BLaER1 (cell line): Measurements from ENCODE around the gene SPG11.
"Not testable (repeated sequence)": the region's sequence is repeated elsewhere in the genome, so short reads cannot be mapped to it uniquely, and the experiment has no call there.

Experiments used
- H3K27ac ChIP-seq: shearing (Covaris generic); formaldehyde crosslinking; 2 replicates; pipeline ENCODE4 v1.8.1; 2022
- H3K27me3 ChIP-seq: shearing (Covaris generic); formaldehyde crosslinking; 2 replicates; pipeline ENCODE4 v1.8.1; 2022
- H3K36me3 ChIP-seq: shearing (Covaris generic); formaldehyde crosslinking; 2 replicates; pipeline ENCODE4 v1.8.1; 2022
- H3K4me1 ChIP-seq: shearing (Covaris generic); formaldehyde crosslinking; 2 replicates; pipeline ENCODE4 v1.8.1; 2022
- H3K4me2 ChIP-seq: shearing (Covaris generic); formaldehyde crosslinking; 2 replicates; pipeline ENCODE4 v1.8.1; 2022
- H3K4me3 ChIP-seq: shearing (Covaris generic); formaldehyde crosslinking; 2 replicates; pipeline ENCODE4 v1.8.1; 2022
- H3K9ac ChIP-seq: shearing (Covaris generic); formaldehyde crosslinking; 2 replicates; pipeline ENCODE4 v1.8.1; 2022
- H3K9me3 ChIP-seq: shearing (Covaris generic); formaldehyde crosslinking; 2 replicates; pipeline ENCODE4 v1.8.1; 2022
- H4K20me1 ChIP-seq: shearing (Covaris generic); formaldehyde crosslinking; 2 replicates; pipeline ENCODE4 v1.8.1; 2022
- Cebpa-rat ChIP-seq: shearing (Covaris generic); IDR thresholded peaks from 2 replicates; pipeline ENCODE4 v1.8.1; 2022

Gene SPG11

GRCh38 chr15:44663410-44664308, at the start of gene SPG11:
SPG11 (minus strand) TSS chr15:44663662; CDS start chr15:44663647, 15 bp downstream.
- H3K27ac ChIP-seq, result peak within 1 kb of the TSS; percentile 99
- H3K9me3 ChIP-seq, result no peaks in the 10 kb centered on the region
- peak within 1 kb of the TSS; percentile 76 for H3K4me2 ChIP-seq
- peak within 1 kb of the TSS; percentile 88 for H3K4me3 ChIP-seq
- no peak for TF ChIP-seq Cebpa-rat
- peak within 1 kb of the TSS; percentile 94 for H3K9ac ChIP-seq
- H3K4me1 ChIP-seq, result peaks cover 26% of the 10 kb centered on the region
- H3K36me3 ChIP-seq, result peaks cover 12% of the 10 kb centered on the region
- no peaks in the 10 kb centered on the region for H4K20me1 ChIP-seq
- H3K27me3 ChIP-seq, result no peaks in the 10 kb centered on the region

- H3K9me3 ChIP-seq, result no peaks in the 10 kb centered on the region
- H3K27ac ChIP-seq, result peak overlapping the region; percentile 98
- no peak for TF ChIP-seq Cebpa-rat
- peaks cover 44% of the 10 kb centered on the region for H3K36me3 ChIP-seq
- H4K20me1 ChIP-seq, result peaks cover 61% of the 10 kb centered on the region
- H3K27me3 ChIP-seq, result no peaks in the 10 kb centered on the region
- H3K4me2 ChIP-seq, result peak overlapping the region; percentile 89
- peaks cover 51% of the 10 kb centered on the region for H3K4me1 ChIP-seq
- H3K4me3 ChIP-seq, result peak overlapping the region; percentile 97
- peak overlapping the region; percentile 99 for H3K9ac ChIP-seq
These were observed 49.0 kb upstream of the SPG11 start for GRCh38 chr15:44712346-44713005.

- H3K9me3 ChIP-seq, result no peaks in the 10 kb centered on the region
- H3K27me3 ChIP-seq, result no peaks in the 10 kb centered on the region
- peak overlapping the region; percentile 89 for H3K4me2 ChIP-seq
- peak overlapping the region; percentile 97 for H3K4me3 ChIP-seq
- H3K4me1 ChIP-seq, result peaks cover 49% of the 10 kb centered on the region
- H3K27ac ChIP-seq, result peak overlapping the region; percentile 98
- H3K36me3 ChIP-seq, result peaks cover 44% of the 10 kb centered on the region
- peak overlapping the region; percentile 99 for H3K9ac ChIP-seq
- no peak for TF ChIP-seq Cebpa-rat
- peaks cover 55% of the 10 kb centered on the region for H4K20me1 ChIP-seq
These were observed 48.4 kb upstream of the SPG11 start for GRCh38 chr15:44711743-44712345.

GRCh38 chr15:44711096-44711742, 47.8 kb upstream of the SPG11 start, which contains the start of the genes B2M and PATL2:
B2M (plus strand) TSS chr15:44711517; CDS start chr15:44711547, 30 bp downstream.
PATL2 (minus strand) TSS chr15:44711323; CDS start chr15:44676490, 34,833 bp downstream.
- no peaks in the 10 kb centered on the region for H3K9me3 ChIP-seq
- H3K4me3 ChIP-seq, result peak within 1 kb of the TSS; percentile 97
- peak within 1 kb of the TSS; percentile 89 for H3K4me2 ChIP-seq
- H4K20me1 ChIP-seq, result peaks cover 48% of the 10 kb centered on the region
- no peak for TF ChIP-seq Cebpa-rat
- peak within 1 kb of the TSS; percentile 99 for H3K9ac ChIP-seq
- H3K4me1 ChIP-seq, result peaks cover 42% of the 10 kb centered on the region
- no peaks in the 10 kb centered on the region for H3K27me3 ChIP-seq
- peak within 1 kb of the TSS; percentile 98 for H3K27ac ChIP-seq
- peaks cover 42% of the 10 kb centered on the region for H3K36me3 ChIP-seq

GRCh38 chr15:44710236-44711095, 47.0 kb upstream of the SPG11 start:
- peak overlapping the region; percentile 97 for H3K4me3 ChIP-seq
- peak overlapping the region; percentile 99 for H3K9ac ChIP-seq
- no peaks in the 10 kb centered on the region for H3K27me3 ChIP-seq
- no peak for TF ChIP-seq Cebpa-rat
- H4K20me1 ChIP-seq, result peaks cover 41% of the 10 kb centered on the region
- H3K36me3 ChIP-seq, result peaks cover 35% of the 10 kb centered on the region
- 0 out of 2 replicates have a peak, but pooled peaks cover 5% of the 10 kb centered on the region for H3K9me3 ChIP-seq
- H3K4me1 ChIP-seq, result peaks cover 35% of the 10 kb centered on the region
- peak overlapping the region; percentile 82 for H3K4me2 ChIP-seq
- peak overlapping the region; percentile 98 for H3K27ac ChIP-seq

- 0 out of 2 replicates have a peak, but pooled peaks cover 16% of the 10 kb centered on the region for H3K36me3 ChIP-seq
- peaks cover 12% of the 10 kb centered on the region for H3K4me1 ChIP-seq
- H3K9me3 ChIP-seq, result peaks cover 32% of the 10 kb centered on the region
- no peak for TF ChIP-seq Cebpa-rat
- no peak overlapping the region for H3K4me3 ChIP-seq
- no peak overlapping the region for H3K9ac ChIP-seq
- no peak overlapping the region for H3K4me2 ChIP-seq
- H3K27me3 ChIP-seq, result no peaks in the 10 kb centered on the region
- H3K27ac ChIP-seq, result no peak overlapping the region
- peaks cover 7% of the 10 kb centered on the region for H4K20me1 ChIP-seq
These were observed 43.6 kb upstream of the SPG11 start for GRCh38 chr15:44706946-44707636.

GRCh38 chr15:44706401-44706800, 42.9 kb upstream of the SPG11 start:
- peaks cover 38% of the 10 kb centered on the region for H3K9me3 ChIP-seq
- no peaks in the 10 kb centered on the region for H3K27me3 ChIP-seq
- no peak overlapping the region for H3K27ac ChIP-seq
- H3K9ac ChIP-seq, result no peak overlapping the region
- H3K4me2 ChIP-seq, result no peak overlapping the region
- 0 out of 2 replicates have a peak, but pooled peaks cover 16% of the 10 kb centered on the region for H3K36me3 ChIP-seq
- peaks cover 12% of the 10 kb centered on the region for H3K4me1 ChIP-seq
- H4K20me1 ChIP-seq, result 0 out of 2 replicates have a peak, but pooled peaks cover under 1% of the 10 kb centered on the region
- TF ChIP-seq Cebpa-rat, result no peak
- H3K4me3 ChIP-seq, result no peak overlapping the region

- H4K20me1 ChIP-seq, result no peaks in the 10 kb centered on the region
- H3K9ac ChIP-seq, result no peak overlapping the region
- peaks cover 42% of the 10 kb centered on the region for H3K9me3 ChIP-seq
- peaks cover 12% of the 10 kb centered on the region for H3K4me1 ChIP-seq
- 0 out of 2 replicates have a peak, but pooled peaks cover 16% of the 10 kb centered on the region for H3K36me3 ChIP-seq
- no peaks in the 10 kb centered on the region for H3K27me3 ChIP-seq
- H3K27ac ChIP-seq, result no peak overlapping the region
- no peak for TF ChIP-seq Cebpa-rat
- H3K4me3 ChIP-seq, result no peak overlapping the region
- H3K4me2 ChIP-seq, result no peak overlapping the region
These were observed 42.5 kb upstream of the SPG11 start for GRCh38 chr15:44705986-44706385.

- H3K4me2 ChIP-seq, H3K4me3 ChIP-seq, H3K27me3 ChIP-seq, H4K20me1 ChIP-seq, H3K27ac ChIP-seq, H3K9ac ChIP-seq, H3K36me3 ChIP-seq, H3K4me1 ChIP-seq: not testable (repeated sequence)
- peaks cover 55% of the 10 kb centered on the region for H3K9me3 ChIP-seq
These were observed 37.2 kb upstream of the SPG11 start for GRCh38 chr15:44700676-44701075.
